CD14-positive monocyte (primary cell): ENCODE measurements around the gene CCDC142. TPM values are rescaled to one million over a fixed set of nuclear protein-coding genes. Genes with fewer than 3 reads are reported as not detected.
A peak's percentile ranks its signal among the peaks of the same experiment; 100 is the strongest.

Source experiments
- DNase-seq, 3 donors: peaks; one replicate each; pipeline ENCODE4 v3.0.0-alpha.2; 2011 to 2022
- H2AFZ ChIP-seq: 2 replicates; pipeline ENCODE4 v1.6.0; 2012; ENCODE audit warnings: mild to moderate bottlenecking, low read depth, low read length, inconsistent platforms; ENCODE audit not compliant: insufficient read depth, poor library complexity, severe bottlenecking
- H3K27ac ChIP-seq, 2 donors: 1 replicate in 1 of 2; 2 replicates in 1 of 2; pipeline ENCODE4 v1.5.1; 2012 to 2013; ENCODE audit warnings: low read length in 2 of 2, control low read depth in 1 of 2, inconsistent platforms in 1 of 2, low read depth in 1 of 2, mild to moderate bottlenecking in 1 of 2
- H3K27me3 ChIP-seq, 2 donors: one replicate each; pipeline versions ENCODE4 v1.6.0 to v1.6.1; 2011 to 2013; ENCODE audit warnings: low read length in 2 of 2; ENCODE audit not compliant: control insufficient read depth in 2 of 2, insufficient read depth in 2 of 2
- H3K36me3 ChIP-seq, 2 donors: replicated peaks in 1 of 2; 1 replicate in 1 of 2; 2 replicates in 1 of 2; pipeline versions ENCODE4 v1.5.1 to v1.6.1; 2012 to 2013; ENCODE audit warnings: low read length in 2 of 2, control low read depth in 1 of 2, inconsistent platforms in 1 of 2, mild to moderate bottlenecking in 1 of 2; ENCODE audit not compliant: insufficient read depth in 2 of 2, control insufficient read depth in 1 of 2
- H3K4me1 ChIP-seq, 2 donors: 1 replicate in 1 of 2; 2 replicates in 1 of 2; pipeline versions ENCODE4 v1.5.1 to v1.6.1; 2012 to 2013; ENCODE audit warnings: low read length in 2 of 2, control low read depth in 1 of 2, inconsistent platforms in 1 of 2, mild to moderate bottlenecking in 1 of 2, moderate library complexity in 1 of 2; ENCODE audit not compliant: insufficient read depth in 2 of 2, control insufficient read depth in 1 of 2
- H3K4me2 ChIP-seq: replicated peaks from 2 replicates; pipeline ENCODE3; 2012; ENCODE audit warnings: low read length, moderate library complexity, mild to moderate bottlenecking; ENCODE audit not compliant: poor library complexity, severe bottlenecking; ENCODE audit errors: extremely low read depth
- H3K4me3 ChIP-seq, 3 experiments: fragments of 200-600 bp in 1 of 3; sonication (generic) in 1 of 3; replicated peaks in 1 of 3; 1 replicate in 2 of 3; 2 replicates in 1 of 3; pipeline ENCODE4 v1.5.1; 2011 to 2013; ENCODE audit warnings: low read length in 3 of 3, mild to moderate bottlenecking in 3 of 3, control low read depth in 2 of 3, low read depth in 2 of 3, inconsistent platforms in 1 of 3, moderate library complexity in 1 of 3
- H3K79me2 ChIP-seq: 2 replicates; pipeline ENCODE4 v1.6.0; 2012; ENCODE audit warnings: mild to moderate bottlenecking, control low read depth, inconsistent platforms, low read length, moderate library complexity; ENCODE audit not compliant: insufficient read depth
- H3K9ac ChIP-seq: 2 replicates; pipeline ENCODE4 v1.6.0; 2017; ENCODE audit warnings: low read length, mild to moderate bottlenecking; ENCODE audit not compliant: insufficient read depth, poor library complexity, severe bottlenecking
- H3K9me3 ChIP-seq, 2 donors: replicated peaks in 1 of 2; 1 replicate in 1 of 2; 2 replicates in 1 of 2; pipeline versions ENCODE4 v1.5.1 to v1.6.1; 2012 to 2013; ENCODE audit warnings: low read length in 2 of 2, control low read depth in 1 of 2; ENCODE audit not compliant: control insufficient read depth in 1 of 2, insufficient read depth in 1 of 2
- H4K20me1 ChIP-seq: 2 replicates; pipeline ENCODE4 v1.6.0; 2012; ENCODE audit warnings: mild to moderate bottlenecking, low read length, control low read depth, moderate library complexity; ENCODE audit not compliant: insufficient read depth
- H3K27ac Mint-ChIP-seq, 7 donors: one replicate each; pipeline ENCODE4 v1.8.0; 2020; ENCODE audit warnings: mild to moderate bottlenecking in 7 of 7, mixed read lengths in 7 of 7, moderate library complexity in 6 of 7, inconsistent platforms in 2 of 7
- H3K27me3 Mint-ChIP-seq, 3 donors: one replicate each; pipeline ENCODE4 v1.8.0; 2021 to 2022; ENCODE audit warnings: low read depth in 3 of 3, mild to moderate bottlenecking in 3 of 3, mixed read lengths in 3 of 3, moderate library complexity in 3 of 3, inconsistent platforms in 1 of 3
- H3K36me3 Mint-ChIP-seq, 2 donors: one replicate each; pipeline ENCODE4 v1.8.0; 2020; ENCODE audit warnings: mixed read lengths in 2 of 2, inconsistent platforms in 1 of 2, mild to moderate bottlenecking in 1 of 2
- H3K4me1 Mint-ChIP-seq: one replicate; pipeline ENCODE4 v1.8.0; 2020; ENCODE audit warnings: mild to moderate bottlenecking, mixed read lengths
- H3K4me3 Mint-ChIP-seq, 2 donors: one replicate each; pipeline ENCODE4 v1.8.0; 2020; ENCODE audit warnings: mild to moderate bottlenecking in 2 of 2, mixed read lengths in 2 of 2, moderate library complexity in 1 of 2
- H3K9me3 Mint-ChIP-seq, 7 donors: one replicate each; pipeline ENCODE4 v1.8.0; 2020 to 2022; ENCODE audit warnings: mixed read lengths in 7 of 7, mild to moderate bottlenecking in 6 of 7, moderate library complexity in 6 of 7, inconsistent platforms in 2 of 7
- CTCF ChIP-seq: fragments of 200-600 bp; IDR thresholded peaks from one replicate; pipeline ENCODE4 v1.8.0; 2022; ENCODE audit warnings: antibody characterized with exemption, mild to moderate bottlenecking
- WGBS: methylation state at CpG from one replicate; pipeline ENCODE4 v1.1.5; 2013; ENCODE audit warnings: missing lambda C conversion rate; ENCODE audit not compliant: insufficient coverage; 5-methylcytosine and 5-hydroxymethylcytosine counted together
- intact Hi-C, 2 donors: fragments of 100-400 bp; cut with micrococcal nuclease; formaldehyde crosslinking; loops; one replicate each; pipeline versions ENCODE4 v1.15.0 to v1.15.1; 2023
- polyA plus RNA-seq, 3 donors: library from polyadenylated mRNA; depleted of rRNA in 1 of 3; unstranded in 2 of 3; stranded (reverse) in 1 of 3; fragments of 300-500 nt in 2 of 3; fragments of >200 nt in 1 of 3; fragmentation: Illumina TruSeq in 2 of 3; gene quantifications; 1 replicate in 2 of 3; 2 replicates in 1 of 3; pipeline ENCODE4 v1.2.3, GENCODE V29; 2012 to 2021

The CCDC142 gene
- polyA plus RNA-seq, 3 donors = 2.2 to 15.8 (median 3.7) TPM

- WGBS = 18% methylated on average over 11 of the region's 13 CpGs
- Histone ChIP-seq H3K4me2 (peak overlapping the region; percentile 94), H3K4me3 (peak overlapping the region; percentile 51 to 86 (median 53)), H3K9me3 (no peaks in the 10 kb centered on the region), H3K79me2 (peaks cover 13% of the 10 kb centered on the region), H4K20me1 (peaks cover 6% of the 10 kb centered on the region), H3K36me3 (peaks cover 19 to 24% of the 10 kb centered on the region in 2 donors), H3K9ac (peak overlapping the region; percentile 79), H2AFZ (peak overlapping the region; percentile 83), H3K27me3 (no peaks in the 10 kb centered on the region), H3K27ac (peak overlapping the region in 1 of 2 donors; percentile 93), H3K4me1 (peaks cover 14 to 23% of the 10 kb centered on the region in 2 donors)
- DNase-seq = no peak
- Mint-ChIP-seq H3K4me1 (peaks cover 27% of the 10 kb centered on the region), H3K27ac (peak overlapping the region in 4 of 7 donors; percentile 43 to 75 (median 70)), H3K27me3 (no peaks in the 10 kb centered on the region), H3K36me3 (peaks cover 18 to 24% of the 10 kb centered on the region in 2 donors), H3K9me3 (peaks cover 0 to 3% (median 0%) of the 10 kb centered on the region in 7 donors), H3K4me3 (peak overlapping the region; percentile 91 to 97)
- intact Hi-C loops = no loop called here
- TF ChIP-seq CTCF = no peak
Observed at GRCh38 chr2:74464406-74464805, 18.4 kb downstream of the CCDC142 start.

- H3K4me1 ChIP-seq = peaks cover 24 to 33% of the 10 kb centered on the region in 2 donors
- H2AFZ ChIP-seq = no peak overlapping the region
- H3K4me3 Mint-ChIP-seq = peak overlapping the region in 1 of 2 donors; percentile 25
- 100% methylated on average over 4 of the region's 4 CpGs for WGBS
- H3K27me3 Mint-ChIP-seq = peaks cover 0 to 2% (median 0%) of the 10 kb centered on the region in 3 donors
- no peak for DNase-seq
- peaks cover 18 to 24% of the 10 kb centered on the region in 2 donors for H3K36me3 Mint-ChIP-seq
- no peaks in the 10 kb centered on the region for H3K27me3 ChIP-seq
- peaks cover 6% of the 10 kb centered on the region for H4K20me1 ChIP-seq
- H3K79me2 ChIP-seq = peaks cover 20% of the 10 kb centered on the region
- peaks cover 0 to 3% (median 0%) of the 10 kb centered on the region in 7 donors for H3K9me3 Mint-ChIP-seq
- no peak overlapping the region for H3K9ac ChIP-seq
- no peak overlapping the region for H3K4me3 ChIP-seq
- H3K4me2 ChIP-seq = no peak overlapping the region
- intact Hi-C loops = no loop called here
- H3K27ac ChIP-seq = no peak overlapping the region
- peaks cover 36% of the 10 kb centered on the region for H3K4me1 Mint-ChIP-seq
- no peak for TF ChIP-seq CTCF
- H3K27ac Mint-ChIP-seq = peak overlapping the region in 1 of 7 donors; percentile 15
- H3K36me3 ChIP-seq = peaks cover 19 to 24% of the 10 kb centered on the region in 2 donors
- H3K9me3 ChIP-seq = no peaks in the 10 kb centered on the region
Observed at GRCh38 chr2:74462786-74463105, 20.1 kb downstream of the CCDC142 start.
